ENCODE data around the gene GOSR2. TPM values are rescaled to one million over a fixed set of nuclear protein-coding genes. Genes with fewer than 3 reads are reported as not detected.
A peak's percentile ranks its signal among the peaks of the same experiment; 100 is the strongest.

GOSR2 gene
- total and polyA plus RNA-seq, 2 of the 13 experiments (the other 11 are each of a cell fraction or from before 2014, with no cell fraction given) = 61.5 to 63.9 TPM

- TF ChIP-seq TCF12 (IDR thresholded peaks at IDR 0.05) (no peak), TCF12 (CRISPR knock-in tag; IDR thresholded peaks at IDR 0.05) (no peak), SMAD1 (CRISPR knock-in tag; IDR thresholded peaks at IDR 0.05; ENCODE audit: borderline replicate concordance, low read depth) (peak; percentile 100), HNRNPL (IDR thresholded peaks at IDR 0.05; ENCODE audit: low read depth, low read length) (no peak), MTF1 (CRISPR knock-in tag; IDR thresholded peaks at IDR 0.05) (no peak)
- TF ChIP-seq, protein P1, sequence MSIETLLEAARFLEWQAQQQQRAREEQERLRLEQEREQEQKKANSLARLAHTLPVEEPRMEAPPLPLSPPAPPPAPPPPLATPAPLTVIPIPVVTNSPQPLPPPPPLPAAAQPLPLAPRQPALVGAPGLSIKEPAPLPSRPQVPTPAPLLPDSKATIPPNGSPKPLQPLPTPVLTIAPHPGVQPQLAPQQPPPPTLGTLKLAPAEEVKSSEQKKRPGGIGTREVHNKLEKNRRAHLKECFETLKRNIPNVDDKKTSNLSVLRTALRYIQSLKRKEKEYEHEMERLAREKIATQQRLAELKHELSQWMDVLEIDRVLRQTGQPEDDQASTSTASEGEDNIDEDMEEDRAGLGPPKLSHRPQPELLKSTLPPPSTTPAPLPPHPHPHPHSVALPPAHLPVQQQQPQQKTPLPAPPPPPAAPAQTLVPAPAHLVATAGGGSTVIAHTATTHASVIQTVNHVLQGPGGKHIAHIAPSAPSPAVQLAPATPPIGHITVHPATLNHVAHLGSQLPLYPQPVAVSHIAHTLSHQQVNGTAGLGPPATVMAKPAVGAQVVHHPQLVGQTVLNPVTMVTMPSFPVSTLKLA (IDR thresholded peaks at IDR 0.05) = peak; percentile 65
- TF ChIP-seq, protein P2, sequence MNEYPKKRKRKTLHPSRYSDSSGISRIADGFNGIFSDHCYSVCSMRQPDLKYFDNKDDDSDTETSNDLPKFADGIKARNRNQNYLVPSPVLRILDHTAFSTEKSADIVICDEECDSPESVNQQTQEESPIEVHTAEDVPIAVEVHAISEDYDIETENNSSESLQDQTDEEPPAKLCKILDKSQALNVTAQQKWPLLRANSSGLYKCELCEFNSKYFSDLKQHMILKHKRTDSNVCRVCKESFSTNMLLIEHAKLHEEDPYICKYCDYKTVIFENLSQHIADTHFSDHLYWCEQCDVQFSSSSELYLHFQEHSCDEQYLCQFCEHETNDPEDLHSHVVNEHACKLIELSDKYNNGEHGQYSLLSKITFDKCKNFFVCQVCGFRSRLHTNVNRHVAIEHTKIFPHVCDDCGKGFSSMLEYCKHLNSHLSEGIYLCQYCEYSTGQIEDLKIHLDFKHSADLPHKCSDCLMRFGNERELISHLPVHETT (CRISPR knock-in tag; conservative IDR thresholded peaks at IDR 0.05) = peak; percentile 75
Observed at GRCh38 chr17:46922804-46923635, at the start of gene GOSR2 (continued).

- Histone ChIP-seq H3K79me2 (ENCODE audit: insufficient read depth, low read length) (no peaks in the 10 kb centered on the region), H3K4me3 (replicated peaks in 1 of 3; ENCODE audit: insufficient read depth in 1 of 3, low read depth in 2 of 3, low read length in 3 of 3) (no peak overlapping the region), H3K36me3 (replicated peaks in 1 of 2; ENCODE audit: control insufficient read depth in 1 of 2, insufficient read depth in 2 of 2, low read length in 2 of 2) (no peaks in the 10 kb centered on the region), H3K27ac (ENCODE audit: extremely low read length, insufficient read depth, low read length) (no peak overlapping the region), H3K4me2 (ENCODE audit: low read depth, low read length) (no peak overlapping the region), H3K9ac (ENCODE audit: insufficient read depth, low read depth, low read length) (no peak overlapping the region), H3K27me3 (ENCODE audit: control insufficient read depth in 1 of 2, insufficient read depth in 2 of 2, low read length in 2 of 2) (peaks cover 7 to 31% of the 10 kb centered on the region in 2 experiments), H3K4me1 (ENCODE audit: insufficient read depth, low read length) (peaks cover 60% of the 10 kb centered on the region), H4K20me1 (ENCODE audit: insufficient read depth, low read length) (no peaks in the 10 kb centered on the region), H2AFZ (ENCODE audit: low read length) (no peak overlapping the region), H3K9me3 (ENCODE audit: low read length) (no peaks in the 10 kb centered on the region)
- CTCF ChIA-PET (ENCODE audit: low intra/inter-chr PET ratio, low total read pairs) = interaction anchor here (0.8 kb wide), 1 partner anchor 33 kb away, joined by 3 read pairs; no protein-coding TSS in a partner anchor
- POLR2A ChIA-PET = no interaction called here
- whole genome bisulfite sequencing (ENCODE audit: low lambda C conversion rate) = 41% methylated on average over 7 of the region's 7 CpGs
- in situ Hi-C loops (cut with HindIII; ENCODE audit: extremely low pct_ligation_motif_present, low pct_unique_long_range_greater_than_20kb) (loop anchor here (10.0 kb wide), 1 partner anchor 61 kb away; no protein-coding TSS in a partner anchor), intact Hi-C loops (cut with micrococcal nuclease; ENCODE audit: unreplicated experiment) (no loop called here)
- DNase-seq (ENCODE audit: low spot score) (no peak), FAIRE-seq (no peak), ATAC-seq (no peak)
- no TSS peak for BruUV-seq (replicated peaks)
- no peak for TF ChIP-seq KLF12 (CRISPR knock-in tag; IDR thresholded peaks at IDR 0.05; ENCODE audit: borderline replicate concordance)
- TF ChIP-seq ZNF768 (CRISPR knock-in tag; IDR thresholded peaks at IDR 0.05) = 0 out of 2 replicates have a peak, but pooled peaks have one; percentile 24
Observed at GRCh38 chr17:46873941-46874645, 48.9 kb upstream of the GOSR2 start.

All from HepG2 (cell line).